OCI-LY3 (cell line): ENCODE measurements around the gene CTNNA3.

Experiments
- EZH2phosphoT487 ChIP-seq: fragments of 200-600 bp; shearing (Covaris generic); IDR thresholded peaks from 2 replicates; pipeline ENCODE4 v1.6.1; 2018; ENCODE audit warnings: antibody characterized with exemption, mixed run types, low read depth
- TF ChIP-seq, protein P1 (sequence below): fragments of 200-600, 300-600 bp; sonication (generic); IDR thresholded peaks from 2 replicates; pipeline ENCODE4 v1.5.1; 2014; ENCODE audit warnings: antibody characterized with exemption, low read length, low read depth

DNA sequence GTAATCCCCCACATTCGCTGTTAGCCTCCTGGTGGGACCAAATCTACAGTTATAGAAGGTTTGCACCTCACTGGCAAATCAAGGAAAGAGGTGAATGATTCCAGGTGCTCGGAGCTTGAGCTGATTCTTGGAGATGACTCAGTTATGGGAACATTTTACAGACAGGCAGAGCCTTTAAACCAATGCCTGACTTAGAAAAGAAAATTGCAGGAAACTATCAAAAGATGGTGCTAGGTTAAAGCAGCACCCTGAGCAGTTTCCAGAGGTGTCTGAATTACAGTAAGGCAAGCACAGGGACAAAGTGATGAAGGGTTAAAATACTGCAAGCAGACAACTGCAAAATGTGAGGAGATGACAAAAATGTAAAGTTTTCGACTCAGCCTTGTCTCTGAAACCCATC is 767.2 kb downstream of the CTNNA3 start:
- TF ChIP-seq, protein P1, sequence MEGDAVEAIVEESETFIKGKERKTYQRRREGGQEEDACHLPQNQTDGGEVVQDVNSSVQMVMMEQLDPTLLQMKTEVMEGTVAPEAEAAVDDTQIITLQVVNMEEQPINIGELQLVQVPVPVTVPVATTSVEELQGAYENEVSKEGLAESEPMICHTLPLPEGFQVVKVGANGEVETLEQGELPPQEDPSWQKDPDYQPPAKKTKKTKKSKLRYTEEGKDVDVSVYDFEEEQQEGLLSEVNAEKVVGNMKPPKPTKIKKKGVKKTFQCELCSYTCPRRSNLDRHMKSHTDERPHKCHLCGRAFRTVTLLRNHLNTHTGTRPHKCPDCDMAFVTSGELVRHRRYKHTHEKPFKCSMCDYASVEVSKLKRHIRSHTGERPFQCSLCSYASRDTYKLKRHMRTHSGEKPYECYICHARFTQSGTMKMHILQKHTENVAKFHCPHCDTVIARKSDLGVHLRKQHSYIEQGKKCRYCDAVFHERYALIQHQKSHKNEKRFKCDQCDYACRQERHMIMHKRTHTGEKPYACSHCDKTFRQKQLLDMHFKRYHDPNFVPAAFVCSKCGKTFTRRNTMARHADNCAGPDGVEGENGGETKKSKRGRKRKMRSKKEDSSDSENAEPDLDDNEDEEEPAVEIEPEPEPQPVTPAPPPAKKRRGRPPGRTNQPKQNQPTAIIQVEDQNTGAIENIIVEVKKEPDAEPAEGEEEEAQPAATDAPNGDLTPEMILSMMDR, result no peak
- no peak for TF ChIP-seq EZH2phosphoT487
